ENCODE measurements around the gene XCR1. TPM values are rescaled to one million over a fixed set of nuclear protein-coding genes. Genes with fewer than 3 reads are reported as not detected.

Gene XCR1
- total and polyA plus RNA-seq, 2 donors (not counting 1 experiment from before 2014, with no cell fraction given), result 0.01 TPM; not detected in 1

GRCh38 chr3:45976191-45977091, 50.8 kb downstream of the XCR1 start:
- Mint-ChIP-seq H3K27ac (no peak overlapping the region), H3K9me3 (ENCODE audit: insufficient read depth) (no peaks in the 10 kb centered on the region), H3K4me3 (no peak overlapping the region), H3K4me1 (peaks cover 22% of the 10 kb centered on the region), H3K27me3 (no peaks in the 10 kb centered on the region)
- Histone ChIP-seq H3K9ac (ENCODE audit: low read length) (no peak overlapping the region), H3K36me3 (replicated peaks in 1 of 2; ENCODE audit: control extremely low read depth in 1 of 2, control insufficient read depth in 1 of 2, extremely low read depth in 1 of 2, insufficient read depth in 2 of 2, low read length in 1 of 2) (peaks cover 9 to 59% of the 10 kb centered on the region in 2 experiments), H2AFZ (ENCODE audit: insufficient read depth, low read depth, low read length, poor library complexity, severe bottlenecking) (no peak overlapping the region), H3K79me2 (ENCODE audit: control insufficient read depth, insufficient read depth, low read length) (no peaks in the 10 kb centered on the region), H3K27me3 (replicated peaks in 1 of 4; ENCODE audit: control extremely low read depth in 1 of 4, control insufficient read depth in 3 of 4, insufficient read depth in 4 of 4, low read length in 3 of 4) (no peaks in the 10 kb centered on the region), H3K4me1 (ENCODE audit: control insufficient read depth in 2 of 2, insufficient read depth in 2 of 2, low read length in 2 of 2) (peaks cover 7 to 11% of the 10 kb centered on the region in 2 donors), H3K4me2 (replicated peaks; ENCODE audit: low read depth, low read length, poor library complexity, severe bottlenecking) (no peak overlapping the region), H4K20me1 (ENCODE audit: control insufficient read depth, insufficient read depth, low read length, poor library complexity, severe bottlenecking) (no peaks in the 10 kb centered on the region), H3K4me3 (ENCODE audit: control extremely low read depth in 1 of 5, extremely low read depth in 1 of 5, insufficient read depth in 1 of 5, low read depth in 2 of 5, low read length in 4 of 5) (no peak overlapping the region), H3K27ac (ENCODE audit: low read length in 2 of 2) (no peak overlapping the region), H3K9me3 (ENCODE audit: control extremely low read depth in 1 of 3, control insufficient read depth in 2 of 3, insufficient read depth in 1 of 3, low read length in 2 of 3) (no peaks in the 10 kb centered on the region)
- ATAC-seq (ENCODE audit: low read depth) (no peak), DNase-seq (no peak)
- intact Hi-C loops (cut with micrococcal nuclease), result no loop called here
- WGBS (ENCODE audit: insufficient coverage), result 93% methylated on average over 5 of the region's 6 CpGs
- CTCF ChIA-PET, result interaction anchor here (0.6 to 1.7 kb wide), 3 partner anchors 100 to 466 kb away, joined by 3 to 4 read pairs (median 3); no protein-coding TSS in a partner anchor
- POLR2A ChIA-PET, result no interaction called here
- TF ChIP-seq, protein P1, sequence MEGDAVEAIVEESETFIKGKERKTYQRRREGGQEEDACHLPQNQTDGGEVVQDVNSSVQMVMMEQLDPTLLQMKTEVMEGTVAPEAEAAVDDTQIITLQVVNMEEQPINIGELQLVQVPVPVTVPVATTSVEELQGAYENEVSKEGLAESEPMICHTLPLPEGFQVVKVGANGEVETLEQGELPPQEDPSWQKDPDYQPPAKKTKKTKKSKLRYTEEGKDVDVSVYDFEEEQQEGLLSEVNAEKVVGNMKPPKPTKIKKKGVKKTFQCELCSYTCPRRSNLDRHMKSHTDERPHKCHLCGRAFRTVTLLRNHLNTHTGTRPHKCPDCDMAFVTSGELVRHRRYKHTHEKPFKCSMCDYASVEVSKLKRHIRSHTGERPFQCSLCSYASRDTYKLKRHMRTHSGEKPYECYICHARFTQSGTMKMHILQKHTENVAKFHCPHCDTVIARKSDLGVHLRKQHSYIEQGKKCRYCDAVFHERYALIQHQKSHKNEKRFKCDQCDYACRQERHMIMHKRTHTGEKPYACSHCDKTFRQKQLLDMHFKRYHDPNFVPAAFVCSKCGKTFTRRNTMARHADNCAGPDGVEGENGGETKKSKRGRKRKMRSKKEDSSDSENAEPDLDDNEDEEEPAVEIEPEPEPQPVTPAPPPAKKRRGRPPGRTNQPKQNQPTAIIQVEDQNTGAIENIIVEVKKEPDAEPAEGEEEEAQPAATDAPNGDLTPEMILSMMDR (IDR thresholded peaks at IDR 0.05), result no peak
- no peak for TF ChIP-seq EZH2 (IDR thresholded peaks at IDR 0.05; ENCODE audit: borderline replicate concordance, insufficient read depth, low read depth, low read length, poor library complexity, severe bottlenecking)

DNA sequence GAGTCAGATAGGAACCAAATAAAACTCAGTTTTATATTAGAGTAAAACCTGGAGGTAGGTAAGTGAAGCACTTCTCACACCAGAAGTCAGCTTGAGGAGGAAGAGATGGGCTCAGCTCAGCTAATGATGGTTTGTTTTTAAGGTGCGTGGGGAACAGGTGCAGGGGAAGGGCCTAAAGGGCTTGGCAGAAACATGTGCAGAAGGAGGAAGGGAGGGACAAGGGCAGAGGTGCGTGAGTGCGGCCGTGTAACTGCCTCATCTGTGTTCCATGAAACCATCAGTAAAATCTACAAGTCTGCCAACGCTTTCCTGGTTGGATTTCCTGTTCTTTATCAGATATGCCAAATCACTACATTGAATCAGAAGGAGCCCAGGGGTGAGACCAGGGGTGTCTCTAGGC, 51.6 kb downstream of the XCR1 start:
- no CpG with 5 or more reads among the region's 5 CpGs for WGBS (ENCODE audit: insufficient coverage)

More for the DNA sequence above, 51.6 kb downstream of the XCR1 start:
- H3K27ac Mint-ChIP-seq, result no peak overlapping the region
- H3K9me3 ChIP-seq (ENCODE audit: control extremely low read depth in 1 of 3, control insufficient read depth in 2 of 3, insufficient read depth in 1 of 3, low read length in 2 of 3), result no peaks in the 10 kb centered on the region
- H3K36me3 ChIP-seq (replicated peaks in 1 of 2; ENCODE audit: control extremely low read depth in 1 of 2, control insufficient read depth in 1 of 2, extremely low read depth in 1 of 2, insufficient read depth in 2 of 2, low read length in 1 of 2), result peaks cover 8 to 55% of the 10 kb centered on the region in 2 experiments
- H3K4me3 Mint-ChIP-seq, result no peak overlapping the region
- intact Hi-C loops (cut with micrococcal nuclease), result no loop called here
- H3K4me2 ChIP-seq (replicated peaks; ENCODE audit: low read depth, low read length, poor library complexity, severe bottlenecking), result no peak overlapping the region
- TF ChIP-seq, protein P1 (IDR thresholded peaks at IDR 0.05), result no peak
- TF ChIP-seq EZH2 (IDR thresholded peaks at IDR 0.05; ENCODE audit: borderline replicate concordance, insufficient read depth, low read depth, low read length, poor library complexity, severe bottlenecking), result no peak
- no peak overlapping the region for H2AFZ ChIP-seq (ENCODE audit: insufficient read depth, low read depth, low read length, poor library complexity, severe bottlenecking)
- H3K4me1 ChIP-seq (ENCODE audit: control insufficient read depth in 2 of 2, insufficient read depth in 2 of 2, low read length in 2 of 2), result peaks cover 7 to 11% of the 10 kb centered on the region in 2 donors
- H4K20me1 ChIP-seq (ENCODE audit: control insufficient read depth, insufficient read depth, low read length, poor library complexity, severe bottlenecking), result no peaks in the 10 kb centered on the region
- peaks cover 18% of the 10 kb centered on the region for H3K4me1 Mint-ChIP-seq
- no peak overlapping the region for H3K4me3 ChIP-seq (ENCODE audit: control extremely low read depth in 1 of 5, extremely low read depth in 1 of 5, insufficient read depth in 1 of 5, low read depth in 2 of 5, low read length in 4 of 5)
- no peaks in the 10 kb centered on the region for H3K27me3 Mint-ChIP-seq
- H3K27ac ChIP-seq (ENCODE audit: low read length in 2 of 2), result no peak overlapping the region
- ChIA-PET CTCF (interaction anchor here (0.6 to 1.7 kb wide), 2 partner anchors 101 to 466 kb away, joined by 3 to 4 read pairs; no protein-coding TSS in a partner anchor), POLR2A (no interaction called here)
- H3K9me3 Mint-ChIP-seq (ENCODE audit: insufficient read depth), result no peaks in the 10 kb centered on the region
- no peaks in the 10 kb centered on the region for H3K27me3 ChIP-seq (replicated peaks in 1 of 4; ENCODE audit: control extremely low read depth in 1 of 4, control insufficient read depth in 3 of 4, insufficient read depth in 4 of 4, low read length in 3 of 4)
- H3K9ac ChIP-seq (ENCODE audit: low read length), result no peak overlapping the region
- ATAC-seq (ENCODE audit: low read depth), result no peak
- no peak for DNase-seq
- H3K79me2 ChIP-seq (ENCODE audit: control insufficient read depth, insufficient read depth, low read length), result no peaks in the 10 kb centered on the region

All from B cell (primary cell).